ENCODE measurements around the gene PRPS2. TPM values are rescaled to one million over a fixed set of nuclear protein-coding genes. Genes with fewer than 3 reads are reported as not detected.

PRPS2 gene
- total RNA-seq, 2 donors from 2014 or later = 110 to 118 TPM

DNA sequence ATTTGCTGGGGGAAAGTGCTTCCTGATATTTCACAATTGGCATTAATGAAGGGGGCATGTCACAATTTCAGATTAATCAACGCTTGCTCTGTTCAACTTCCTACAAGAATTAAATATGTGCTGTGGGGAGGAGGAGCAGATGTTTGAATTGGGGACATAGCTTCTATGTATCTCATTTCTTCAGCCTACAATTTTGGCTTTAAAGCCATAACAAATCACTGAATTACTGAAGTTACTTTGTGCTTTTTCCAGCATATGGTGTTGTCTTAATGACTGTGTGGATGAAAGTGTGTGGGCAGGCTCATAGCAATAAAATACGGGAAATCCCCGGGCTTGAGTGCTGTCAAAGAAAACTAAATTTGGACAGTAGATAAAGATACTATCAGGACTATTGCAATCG, 76.5 kb downstream of the PRPS2 start:
- DNase-seq (ENCODE audit: low spot score in 2 of 2) = no peak
- no peak for ATAC-seq
- Mint-ChIP-seq H3K36me3 (no peaks in the 10 kb centered on the region), H3K27ac (no peak overlapping the region), H3K9me3 (no peaks in the 10 kb centered on the region)

DNA sequence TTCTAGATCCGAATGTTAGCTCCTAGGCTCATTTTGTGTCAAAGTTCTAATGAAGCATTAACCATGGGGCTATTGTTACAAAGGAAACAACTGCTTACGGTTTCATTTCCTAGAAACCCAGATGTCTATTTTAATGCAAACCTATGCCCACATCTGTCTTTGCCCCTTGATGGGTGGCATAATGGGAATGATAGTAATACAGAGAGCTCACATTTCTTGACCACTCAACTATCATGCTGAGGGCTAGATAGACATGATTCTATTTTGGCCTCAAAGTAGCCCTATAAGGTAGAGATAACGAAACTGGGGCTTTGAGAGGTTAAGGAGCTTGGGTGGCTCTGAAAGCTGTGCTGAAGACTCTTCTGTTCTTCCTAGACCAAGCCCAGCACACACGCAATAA, 77.5 kb downstream of the PRPS2 start:
- no peak overlapping the region for H3K27ac Mint-ChIP-seq
- H3K36me3 Mint-ChIP-seq = no peaks in the 10 kb centered on the region
- no peak for DNase-seq (ENCODE audit: low spot score in 2 of 2)
- ATAC-seq = no peak
- no peaks in the 10 kb centered on the region for H3K9me3 Mint-ChIP-seq

DNA sequence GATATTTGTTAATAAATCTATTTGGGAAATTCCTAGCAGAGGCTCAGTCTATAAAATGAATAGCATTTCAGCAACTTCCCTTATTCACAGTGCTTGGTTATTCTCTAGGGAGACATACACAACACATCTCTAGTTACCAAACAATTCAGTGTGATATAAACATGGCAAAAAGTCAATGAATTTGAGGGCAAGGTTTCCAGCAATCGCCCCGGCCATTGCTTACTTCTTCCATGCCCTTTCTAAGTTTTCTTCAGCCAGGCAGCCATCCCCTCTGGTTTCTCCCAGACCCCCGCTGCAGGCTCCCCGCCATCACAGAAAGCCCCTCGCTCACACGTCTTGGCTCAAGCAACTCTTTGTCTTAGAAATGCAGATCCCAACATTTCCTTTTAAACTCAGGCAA, 80.0 kb downstream of the PRPS2 start:
- ATAC-seq (no peak), DNase-seq (ENCODE audit: low spot score in 2 of 2) (no peak)
- H3K36me3 Mint-ChIP-seq = no peaks in the 10 kb centered on the region
- H3K9me3 Mint-ChIP-seq = no peaks in the 10 kb centered on the region
- no peak overlapping the region for H3K27ac Mint-ChIP-seq

DNA sequence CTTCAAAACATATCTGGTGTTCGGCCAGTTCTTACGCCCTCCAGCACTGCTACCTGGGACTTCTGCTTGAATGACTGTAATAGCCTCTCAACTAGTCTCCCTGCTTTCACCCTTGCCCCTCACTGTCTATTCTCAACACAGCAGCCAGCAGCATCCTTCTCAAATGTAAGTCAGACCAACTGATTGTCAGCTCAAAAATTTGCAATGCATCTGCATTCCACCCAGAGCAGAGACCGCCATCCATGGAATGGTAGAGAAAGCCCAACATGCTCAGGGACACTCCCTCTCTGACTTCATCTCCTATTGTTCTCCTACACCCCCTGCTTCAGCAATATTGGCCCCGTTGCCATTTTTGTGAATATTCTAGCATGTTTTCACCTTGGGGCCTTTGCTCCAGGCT, 81.5 kb downstream of the PRPS2 start:
- Mint-ChIP-seq H3K27ac (no peak overlapping the region), H3K36me3 (no peaks in the 10 kb centered on the region), H3K9me3 (no peaks in the 10 kb centered on the region)
- no peak for DNase-seq (ENCODE audit: low spot score in 2 of 2)
- no peak for ATAC-seq

Other genes starting within 250 kb of the PRPS2 start
- gene TLR7, start 75.7 kb downstream of the PRPS2 start, total RNA-seq = under 1 TPM in 1 of 2 donors, not detected in 1; 0.04 TPM
- gene TLR8, start 115.2 kb downstream of the PRPS2 start, total RNA-seq = not detected
- gene TMSB4X, start 183.7 kb downstream of the PRPS2 start, total RNA-seq = over 10,000 TPM in 1 of 2 donors, 1,000 to 10,000 TPM in 1; 8,550 to 11,762 TPM

Data from activated naive CD4-positive, alpha-beta T cell treated with anti-CD3 and anti-CD28 coated beads, Interleukin-2, amount 50 U/mL, for 72 hours (primary cell).